CD4-positive, alpha-beta T cell (primary cell): ENCODE data around the gene DEPDC4. TPM values are rescaled to one million over a fixed set of nuclear protein-coding genes. Genes with fewer than 3 reads are reported as not detected.

Experiments
- ATAC-seq: fragments of 200-7000 bp; cut with Tn5 transposase; one replicate; pipeline ENCODE4 v1.10.0; 2022; ENCODE audit warnings: mild to moderate bottlenecking; ENCODE audit not compliant: poor library complexity
- CTCF ChIA-PET: fragments of 350-600 bp; sonication (Branson Sonifier 250); formaldehyde crosslinking; loops from one replicate; lab custom pipeline; 2021; ENCODE audit warnings: antibody characterized with exemption, inconsistent platforms; lab: Charles Lee
- POLR2A ChIA-PET: fragments of 350-600 bp; sonication (Branson Sonifier 250); formaldehyde crosslinking; loops from one replicate; lab custom pipeline; 2021; ENCODE audit warnings: antibody characterized with exemption, inconsistent platforms; lab: Charles Lee
- DNase-seq, 14 experiments: peaks; one replicate each; pipeline ENCODE4 v3.0.0-alpha.2; 2013 to 2020; ENCODE audit warnings: mixed read lengths in 2 of 14
- H3K27ac ChIP-seq, 2 donors: one replicate each; pipeline versions ENCODE4 v1.5.1 to v1.7.0; 2013; ENCODE audit warnings: low read length in 2 of 2, low read depth in 1 of 2, mild to moderate bottlenecking in 1 of 2
- H3K27me3 ChIP-seq, 2 experiments: 1 replicate in 1 of 2; 2 replicates in 1 of 2; pipeline versions ENCODE4 v1.6.1 to v1.7.0; 2013; ENCODE audit warnings: low read length in 2 of 2, control low read depth in 1 of 2, mild to moderate bottlenecking in 1 of 2, moderate library complexity in 1 of 2; ENCODE audit not compliant: insufficient read depth in 2 of 2, control insufficient read depth in 1 of 2
- H3K36me3 ChIP-seq: one replicate; pipeline ENCODE4 v1.6.1; 2013; ENCODE audit warnings: low read length, control low read depth; ENCODE audit not compliant: insufficient read depth
- H3K4me1 ChIP-seq: one replicate; pipeline ENCODE4 v1.6.1; 2013; ENCODE audit warnings: low read length, control low read depth; ENCODE audit not compliant: insufficient read depth
- H3K4me3 ChIP-seq: one replicate; pipeline ENCODE4 v1.5.1; 2013; ENCODE audit warnings: mild to moderate bottlenecking, low read length, moderate library complexity
- H3K9me3 ChIP-seq, 2 experiments: 1 replicate in 1 of 2; 2 replicates in 1 of 2; pipeline versions ENCODE4 v1.6.1 to v1.7.0; 2013; ENCODE audit warnings: low read length in 2 of 2, mild to moderate bottlenecking in 2 of 2, control low read depth in 1 of 2, moderate library complexity in 1 of 2; ENCODE audit not compliant: control insufficient read depth in 1 of 2, insufficient read depth in 1 of 2
- H3K27ac Mint-ChIP-seq: one replicate; pipeline ENCODE4 v1.8.0; 2020; ENCODE audit warnings: mixed read lengths
- H3K27me3 Mint-ChIP-seq: one replicate; pipeline ENCODE4 v1.8.0; 2021; ENCODE audit warnings: mixed read lengths
- H3K36me3 Mint-ChIP-seq: one replicate; pipeline ENCODE4 v1.8.0; 2021; ENCODE audit warnings: low read depth, mixed read lengths
- H3K4me1 Mint-ChIP-seq: one replicate; pipeline ENCODE4 v1.8.0; 2021; ENCODE audit warnings: low read depth, mixed read lengths
- H3K4me3 Mint-ChIP-seq: one replicate; pipeline ENCODE4 v1.8.0; 2020; ENCODE audit warnings: mild to moderate bottlenecking, mixed read lengths
- H3K9me3 Mint-ChIP-seq: one replicate; pipeline ENCODE4 v1.8.0; 2020; ENCODE audit warnings: mixed read lengths
- CTCF ChIP-seq: fragments of 200-600 bp; IDR thresholded peaks from one replicate; pipeline ENCODE4 v1.8.0; 2022; ENCODE audit warnings: antibody characterized with exemption, mild to moderate bottlenecking
- intact Hi-C, 2 experiments: fragments of 100-400 bp; cut with DNase I in 1 of 2; cut with micrococcal nuclease in 1 of 2; formaldehyde crosslinking; loops; one replicate each; pipeline versions ENCODE4 v1.15.1 to v1.9.0; 2023 to 2025; cut with DNase I, micrococcal nuclease
- total RNA-seq, 174 experiments: library from RNA in 2 of 174; stranded (reverse) in 2 of 174; gene quantifications; one replicate each; pipeline ENCODE4 v1.2.3 and lab custom pipeline; 2021 to 2026

Gene DEPDC4
- total RNA-seq, 2 experiments from 2014 or later: 0.27 to 0.50 TPM

GRCh38 chr12:100273782-100274181, 6.9 kb upstream of the DEPDC4 start:
- intact Hi-C loops: no loop called here
- ChIA-PET CTCF (no interaction called here), POLR2A (no interaction called here)
- Histone ChIP-seq H3K9me3 (no peaks in the 10 kb centered on the region), H3K4me1 (peaks cover 4% of the 10 kb centered on the region), H3K27ac (no peak overlapping the region), H3K4me3 (no peak overlapping the region), H3K36me3 (no peaks in the 10 kb centered on the region), H3K27me3 (no peaks in the 10 kb centered on the region)
- Mint-ChIP-seq H3K27ac (no peak overlapping the region), H3K27me3 (no peaks in the 10 kb centered on the region), H3K4me3 (no peak overlapping the region), H3K36me3 (no peaks in the 10 kb centered on the region), H3K9me3 (no peaks in the 10 kb centered on the region), H3K4me1 (peaks cover 60% of the 10 kb centered on the region)
- ATAC-seq: no peak
- TF ChIP-seq CTCF: no peak
- DNase-seq: no peak

GRCh38 chr12:100268835-100269564, 2.1 kb upstream of the DEPDC4 start:
- Mint-ChIP-seq H3K27ac (peak overlapping the region; percentile 96), H3K27me3 (no peaks in the 10 kb centered on the region), H3K4me3 (peak overlapping the region; percentile 98), H3K4me1 (peaks cover 62% of the 10 kb centered on the region), H3K9me3 (no peaks in the 10 kb centered on the region), H3K36me3 (peaks cover 13% of the 10 kb centered on the region)
- intact Hi-C loops: loop anchor here (5.0 to 10.0 kb wide), 4 partner anchors 127 to 1793 kb away; partner anchors contain the start of genes APAF1 (in 1 of the 2), BLTP3B (in 1 of the 2), IKBIP (in 1 of the 2) and WASHC3 (in 1 of the 2)
- no peaks in the 10 kb centered on the region for H3K9me3 ChIP-seq
- H3K27me3 ChIP-seq: no peaks in the 10 kb centered on the region
- H3K4me3 ChIP-seq: no peak overlapping the region
- no peak for ATAC-seq
- POLR2A ChIA-PET: no interaction called here
- peaks cover 12% of the 10 kb centered on the region for H3K4me1 ChIP-seq
- H3K36me3 ChIP-seq: no peaks in the 10 kb centered on the region
- CTCF ChIA-PET: interaction anchor here (0.6 kb wide), 1 partner anchor 23 kb away, joined by 3 read pairs; no protein-coding TSS in a partner anchor
- no peak overlapping the region for H3K27ac ChIP-seq
- DNase-seq: peak in 1 of 14 experiments; percentile 6
- TF ChIP-seq CTCF: no peak

- TF ChIP-seq CTCF: no peak
- Mint-ChIP-seq H3K9me3 (no peaks in the 10 kb centered on the region), H3K27ac (peak overlapping the region; percentile 96), H3K27me3 (no peaks in the 10 kb centered on the region), H3K4me1 (peaks cover 49% of the 10 kb centered on the region), H3K4me3 (peak overlapping the region; percentile 98), H3K36me3 (peaks cover 13% of the 10 kb centered on the region)
- H3K9me3 ChIP-seq: no peaks in the 10 kb centered on the region
- H3K27me3 ChIP-seq: no peaks in the 10 kb centered on the region
- peak; percentile 18 for ATAC-seq
- ChIA-PET CTCF (interaction anchor here (1.2 to 1.3 kb wide), 2 partner anchors 33 to 67 kb away, joined by 3 to 5 read pairs; partner anchors contain the start of gene ACTR6), POLR2A (interaction anchor here (0.6 to 3.4 kb wide), 12 partner anchors 9 to 1140 kb away, joined by 3 to 72 read pairs (median 4); partner anchors contain the start of genes ACTR6, ARL1 and UTP20)
- intact Hi-C loops: loop anchor here (1.0 to 10.0 kb wide), 7 partner anchors 67 to 1795 kb away; partner anchors contain the start of genes ACTR6 (in 2 of the 2), APAF1 (in 1 of the 2), BLTP3B (in 1 of the 2) and IKBIP (in 1 of the 2)
- H3K36me3 ChIP-seq: no peaks in the 10 kb centered on the region
- H3K4me1 ChIP-seq: peaks cover 12% of the 10 kb centered on the region
- peak overlapping the region; percentile 85 for H3K4me3 ChIP-seq
- H3K27ac ChIP-seq: peak overlapping the region; percentile 72 to 86
- DNase-seq: peak in 9 of 14 experiments; percentile 5 to 54 (median 16)
These were observed 863 bp upstream of the DEPDC4 start for GRCh38 chr12:100267603-100268281.
